Panc1 (cell line): ENCODE measurements around the gene NNAT. TPM values are rescaled to one million over a fixed set of nuclear protein-coding genes. Genes with fewer than 3 reads are reported as not detected.

Experiments used
- ATAC-seq: fragments of 200-7000 bp; cut with Tn5 transposase; 2 replicates; pipeline ENCODE4 v1.9.1; 2020; ENCODE audit warnings: mild to moderate bottlenecking, moderate library complexity
- BruUV-seq: library from RNA; stranded (reverse); fragments of 400-500 nt; replicated peaks from 2 replicates; lab custom pipeline; 2021; lab: Mats Ljungman, UMichigan
- CTCF ChIA-PET: fragments of 300-600 bp; sonication (Branson Sonifier 250); formaldehyde crosslinking; loops from one replicate; lab custom pipeline; 2022; ENCODE audit warnings: antibody characterized with exemption; lab: Charles Lee
- POLR2A ChIA-PET: fragments of 300-600 bp; sonication (Branson Sonifier 250); formaldehyde crosslinking; loops from one replicate; lab custom pipeline; 2022; ENCODE audit warnings: antibody characterized with exemption; lab: Charles Lee
- DNase-seq: peaks from one replicate; pipeline ENCODE4 v3.0.0-alpha.2; 2010; ENCODE audit warnings: low read depth, low spot score
- H3K27ac ChIP-seq: 2 replicates; pipeline ENCODE4 v1.5.1; 2011; ENCODE audit warnings: mild to moderate bottlenecking, low read length, inconsistent platforms
- H3K27me3 ChIP-seq: fragments of 200-500 bp; sonication (Bioruptor generic); 2 replicates; pipeline ENCODE4 v1.6.0; 2014; ENCODE audit warnings: low read length, inconsistent platforms; ENCODE audit not compliant: control insufficient read depth, insufficient read depth
- H3K36me3 ChIP-seq: fragments of 200-500 bp; sonication (Bioruptor generic); 2 replicates; pipeline ENCODE4 v1.5.1; 2014; ENCODE audit warnings: inconsistent platforms, mild to moderate bottlenecking, low read length, moderate library complexity; ENCODE audit not compliant: control insufficient read depth, insufficient read depth
- H3K4me1 ChIP-seq: 2 replicates; pipeline ENCODE4 v1.5.1; 2011; ENCODE audit warnings: inconsistent platforms, mild to moderate bottlenecking, low read length, moderate library complexity; ENCODE audit not compliant: control insufficient read depth, insufficient read depth
- H3K4me3 ChIP-seq, 2 experiments: 2 replicates each; pipeline ENCODE4 v1.5.1; 2011 to 2012; ENCODE audit warnings: low read depth in 2 of 2, low read length in 2 of 2, mild to moderate bottlenecking in 2 of 2, inconsistent platforms in 1 of 2, moderate library complexity in 1 of 2
- H3K9me3 ChIP-seq: fragments of 200-500 bp; sonication (Bioruptor generic); 2 replicates; pipeline ENCODE4 v1.5.1; 2014; ENCODE audit warnings: low read depth, mild to moderate bottlenecking, inconsistent platforms, low read length, moderate library complexity; ENCODE audit not compliant: control insufficient read depth, insufficient read depth
- POLR2AphosphoS5 ChIP-seq: IDR thresholded peaks from 2 replicates; pipeline ENCODE4 v1.6.1; 2012; ENCODE audit warnings: mild to moderate bottlenecking, low read depth, low read length, moderate library complexity
- REST ChIP-seq, 2 experiments: IDR thresholded peaks; 2 replicates each; pipeline ENCODE4 v1.6.1; 2011 to 2012; ENCODE audit warnings: low read depth in 2 of 2, control low read depth in 1 of 2, low read length in 1 of 2, mild to moderate bottlenecking in 1 of 2, moderate library complexity in 1 of 2; ENCODE audit not compliant: insufficient read depth in 1 of 2
- SIN3A ChIP-seq: IDR thresholded peaks from 2 replicates; pipeline ENCODE4 v1.6.1; 2012; ENCODE audit warnings: low read depth, mild to moderate bottlenecking, low read length, moderate library complexity, borderline replicate concordance; ENCODE audit not compliant: insufficient read depth
- TCF7L2 ChIP-seq: IDR thresholded peaks from 2 replicates; pipeline ENCODE4 v1.6.1; 2011; ENCODE audit warnings: mild to moderate bottlenecking, low read depth, low read length, inconsistent platforms
- in situ Hi-C: cut with HindIII; loops from 2 replicates; pipeline ENCODE4 v1.10.0; 2016; ENCODE audit warnings: low sequenced_read_pairs, low pct_unique_long_range_greater_than_20kb
- intact Hi-C: fragments of 100-400 bp; cut with micrococcal nuclease; formaldehyde crosslinking; loops from one replicate; pipeline ENCODE4 v1.10.0; 2022; ENCODE audit not compliant: unreplicated experiment
- total RNA-seq: library from RNA; stranded (reverse); gene quantifications from one replicate; pipeline ENCODE4 v1.2.1, GENCODE V29; 2021; ENCODE audit not compliant: unreplicated experiment
- TF ChIP-seq, protein P1 (sequence below): fragments of 450-650 bp; IDR thresholded peaks from 2 replicates; pipeline ENCODE4 v1.5.1; 2017; ENCODE audit warnings: mild to moderate bottlenecking

NNAT gene
- total RNA-seq, 1 experiment from 2014 or later: not detected

GRCh38 chr20:37498066-37498665 is 22.9 kb upstream of the NNAT start:
- Histone ChIP-seq H3K27ac (no peak overlapping the region), H3K9me3 (no peaks in the 10 kb centered on the region), H3K4me3 (no peak overlapping the region), H3K36me3 (no peaks in the 10 kb centered on the region), H3K27me3 (no peaks in the 10 kb centered on the region), H3K4me1 (no peaks in the 10 kb centered on the region)
- ATAC-seq (no peak), DNase-seq (no peak)
- TF ChIP-seq SIN3A: no peak
- TF ChIP-seq, protein P1, sequence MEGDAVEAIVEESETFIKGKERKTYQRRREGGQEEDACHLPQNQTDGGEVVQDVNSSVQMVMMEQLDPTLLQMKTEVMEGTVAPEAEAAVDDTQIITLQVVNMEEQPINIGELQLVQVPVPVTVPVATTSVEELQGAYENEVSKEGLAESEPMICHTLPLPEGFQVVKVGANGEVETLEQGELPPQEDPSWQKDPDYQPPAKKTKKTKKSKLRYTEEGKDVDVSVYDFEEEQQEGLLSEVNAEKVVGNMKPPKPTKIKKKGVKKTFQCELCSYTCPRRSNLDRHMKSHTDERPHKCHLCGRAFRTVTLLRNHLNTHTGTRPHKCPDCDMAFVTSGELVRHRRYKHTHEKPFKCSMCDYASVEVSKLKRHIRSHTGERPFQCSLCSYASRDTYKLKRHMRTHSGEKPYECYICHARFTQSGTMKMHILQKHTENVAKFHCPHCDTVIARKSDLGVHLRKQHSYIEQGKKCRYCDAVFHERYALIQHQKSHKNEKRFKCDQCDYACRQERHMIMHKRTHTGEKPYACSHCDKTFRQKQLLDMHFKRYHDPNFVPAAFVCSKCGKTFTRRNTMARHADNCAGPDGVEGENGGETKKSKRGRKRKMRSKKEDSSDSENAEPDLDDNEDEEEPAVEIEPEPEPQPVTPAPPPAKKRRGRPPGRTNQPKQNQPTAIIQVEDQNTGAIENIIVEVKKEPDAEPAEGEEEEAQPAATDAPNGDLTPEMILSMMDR: no peak
- TF ChIP-seq REST (IDR thresholded peaks at IDR 0.05; ENCODE audit: insufficient read depth in 1 of 2, low read depth in 2 of 2, low read length in 1 of 2): no peak
- TF ChIP-seq POLR2AphosphoS5: no peak
- TF ChIP-seq TCF7L2: no peak
- CTCF ChIA-PET: no interaction called here
- POLR2A ChIA-PET: interaction anchor here (0.6 to 0.7 kb wide), 2 partner anchors 39 to 152 kb away, joined by 6 to 8 read pairs; partner anchors contain the start of gene SRC
- no TSS peak for BruUV-seq
- in situ Hi-C loops: no loop called here
- intact Hi-C loops: no loop called here

GRCh38 chr20:37500311-37500710 is 20.7 kb upstream of the NNAT start:
- TF ChIP-seq SIN3A (no peak), POLR2AphosphoS5 (no peak)
- DNase-seq: no peak
- intact Hi-C loops: no loop called here
- no TSS peak for BruUV-seq
- Histone ChIP-seq H3K9me3 (no peaks in the 10 kb centered on the region), H3K4me3 (no peak overlapping the region), H3K27me3 (no peaks in the 10 kb centered on the region), H3K36me3 (no peaks in the 10 kb centered on the region), H3K27ac (no peak overlapping the region), H3K4me1 (no peaks in the 10 kb centered on the region)
- in situ Hi-C loops: no loop called here
- no peak for ATAC-seq
- POLR2A ChIA-PET: no interaction called here
- CTCF ChIA-PET: no interaction called here

GRCh38 chr20:37501940-37502339 is 19.1 kb upstream of the NNAT start:
- H3K4me1 ChIP-seq: no peaks in the 10 kb centered on the region
- no peak overlapping the region for H3K4me3 ChIP-seq
- in situ Hi-C loops: no loop called here
- DNase-seq: no peak
- CTCF ChIA-PET: no interaction called here
- TF ChIP-seq, protein P1: no peak
- TF ChIP-seq SIN3A (no peak), POLR2AphosphoS5 (no peak), TCF7L2 (no peak), REST (IDR thresholded peaks at IDR 0.05; ENCODE audit: insufficient read depth in 1 of 2, low read depth in 2 of 2, low read length in 1 of 2) (no peak)
- no peak overlapping the region for H3K27ac ChIP-seq
- no peaks in the 10 kb centered on the region for H3K27me3 ChIP-seq
- H3K36me3 ChIP-seq: no peaks in the 10 kb centered on the region
- intact Hi-C loops: no loop called here
- no peaks in the 10 kb centered on the region for H3K9me3 ChIP-seq
- BruUV-seq: no TSS peak
- POLR2A ChIA-PET: no interaction called here
- peak; percentile 67 for ATAC-seq
